Measurements from ENCODE around the gene TLK1. TPM values are rescaled to one million over a fixed set of nuclear protein-coding genes. Genes with fewer than 3 reads are reported as not detected.
"Not testable (repeated sequence)": the region's sequence is repeated elsewhere in the genome, so short reads cannot be mapped to it uniquely, and the experiment has no call there.

TLK1 gene
- total RNA-seq, 4 donors from 2014 or later = 32.2 to 64.3 (median 45.4) TPM

DNA sequence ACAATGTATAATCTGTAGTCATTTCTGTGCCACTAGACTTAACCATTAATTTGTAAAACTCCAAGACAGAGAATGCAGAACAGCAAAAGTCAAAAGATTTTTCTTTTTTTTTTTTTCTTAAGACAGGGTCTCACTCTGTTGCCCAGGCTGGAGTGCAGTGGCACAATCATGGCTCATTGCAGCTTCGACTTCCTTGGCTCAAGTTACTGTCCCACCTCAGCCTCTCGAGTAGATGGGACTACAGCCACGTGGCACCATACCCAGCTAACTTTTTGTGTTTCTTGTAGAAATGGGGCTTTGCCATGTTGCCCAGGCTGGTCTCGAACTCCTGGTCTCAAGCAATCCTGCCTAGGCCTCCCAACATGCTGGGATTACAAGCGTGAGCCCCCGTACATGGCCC, 80.1 kb downstream of the TLK1 start:
- 75% methylated on average over 3 of the region's 6 CpGs; no CpG with 5 or more reads in 1 of the 2 donors for WGBS, 2 donors (ENCODE audit: low coverage in 1 of 2)
- TF ChIP-seq POLR2A (IDR thresholded peaks at IDR 0.05) (no peak), POLR2AphosphoS5 (IDR thresholded peaks at IDR 0.05) (no peak), EP300 (IDR thresholded peaks at IDR 0.05) (no peak)
- TF ChIP-seq, protein P1, sequence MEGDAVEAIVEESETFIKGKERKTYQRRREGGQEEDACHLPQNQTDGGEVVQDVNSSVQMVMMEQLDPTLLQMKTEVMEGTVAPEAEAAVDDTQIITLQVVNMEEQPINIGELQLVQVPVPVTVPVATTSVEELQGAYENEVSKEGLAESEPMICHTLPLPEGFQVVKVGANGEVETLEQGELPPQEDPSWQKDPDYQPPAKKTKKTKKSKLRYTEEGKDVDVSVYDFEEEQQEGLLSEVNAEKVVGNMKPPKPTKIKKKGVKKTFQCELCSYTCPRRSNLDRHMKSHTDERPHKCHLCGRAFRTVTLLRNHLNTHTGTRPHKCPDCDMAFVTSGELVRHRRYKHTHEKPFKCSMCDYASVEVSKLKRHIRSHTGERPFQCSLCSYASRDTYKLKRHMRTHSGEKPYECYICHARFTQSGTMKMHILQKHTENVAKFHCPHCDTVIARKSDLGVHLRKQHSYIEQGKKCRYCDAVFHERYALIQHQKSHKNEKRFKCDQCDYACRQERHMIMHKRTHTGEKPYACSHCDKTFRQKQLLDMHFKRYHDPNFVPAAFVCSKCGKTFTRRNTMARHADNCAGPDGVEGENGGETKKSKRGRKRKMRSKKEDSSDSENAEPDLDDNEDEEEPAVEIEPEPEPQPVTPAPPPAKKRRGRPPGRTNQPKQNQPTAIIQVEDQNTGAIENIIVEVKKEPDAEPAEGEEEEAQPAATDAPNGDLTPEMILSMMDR (IDR thresholded peaks at IDR 0.05) = no peak

DNA sequence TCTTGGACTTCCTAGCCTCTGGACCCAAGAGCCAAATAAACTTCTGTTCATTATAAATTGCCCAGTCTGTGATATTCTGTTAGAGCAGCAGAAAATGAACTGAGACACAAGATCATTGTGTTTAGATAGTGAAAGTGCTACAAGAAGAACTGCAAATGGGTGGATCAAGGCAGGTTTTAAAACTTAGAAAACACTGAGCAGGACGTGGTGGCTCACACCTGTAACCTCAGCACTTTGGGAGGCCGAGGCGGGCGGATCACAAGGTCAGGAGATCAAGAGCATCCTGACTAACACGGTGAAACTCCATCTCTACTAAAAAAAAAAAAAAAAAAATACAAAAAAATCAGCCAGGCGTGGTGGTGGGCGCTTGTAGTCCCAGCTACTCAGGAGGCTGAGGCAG, 84.3 kb downstream of the TLK1 start:
- H3K9me3 ChIP-seq, ATAC-seq, H3K27me3 ChIP-seq, H3K27ac ChIP-seq, H3K4me3 ChIP-seq: not testable (repeated sequence)
- peaks cover 0 to 12% (median 0%) of the 10 kb centered on the region in 3 donors for H3K4me1 ChIP-seq
- H3K36me3 ChIP-seq = peaks cover 0 to 29% of the 10 kb centered on the region in 2 donors
- WGBS, 2 donors (ENCODE audit: low coverage in 1 of 2) = 100% methylated on average over 1 to 2 of the region's 7 CpGs

More for the DNA sequence above, 80.1 kb downstream of the TLK1 start:
- H3K4me3 ChIP-seq = no peak overlapping the region
- no peaks in the 10 kb centered on the region for H3K9me3 ChIP-seq
- ATAC-seq = no peak
- no peak overlapping the region for H3K27ac ChIP-seq
- peaks cover 0 to 36% (median 0%) of the 10 kb centered on the region in 3 donors for H3K4me1 ChIP-seq
- H3K27me3 ChIP-seq = no peaks in the 10 kb centered on the region
- peaks cover 0 to 18% of the 10 kb centered on the region in 2 donors for H3K36me3 ChIP-seq

DNA sequence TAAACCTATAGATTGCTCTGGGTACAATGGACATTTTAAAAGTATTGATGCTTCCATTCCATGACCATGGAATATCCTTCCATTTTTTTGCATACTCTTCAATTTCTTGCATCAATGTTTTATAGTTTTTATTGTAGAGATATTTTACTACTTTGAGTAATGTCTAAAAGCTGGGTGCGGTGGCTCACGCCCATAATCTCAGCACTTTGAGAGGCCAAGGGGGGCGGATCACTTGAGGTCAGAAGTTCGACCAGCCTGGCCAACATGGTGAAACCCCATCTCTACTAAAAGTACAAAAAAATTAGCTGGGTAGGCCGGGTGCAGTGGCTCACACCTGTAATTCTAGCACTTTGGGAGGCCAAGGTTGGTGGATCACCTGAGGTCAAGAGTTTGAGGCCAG, 88.5 kb downstream of the TLK1 start:
- H3K4me1 ChIP-seq = no peaks in the 10 kb centered on the region
- WGBS, 2 donors (ENCODE audit: low coverage in 1 of 2) = 95 to 100% methylated on average over 2 of the region's 5 CpGs
- H3K27me3 ChIP-seq = no peaks in the 10 kb centered on the region
- H3K36me3 ChIP-seq = peaks cover 0 to 18% of the 10 kb centered on the region in 2 donors
- TF ChIP-seq POLR2A (IDR thresholded peaks at IDR 0.05) (no peak), EP300 (IDR thresholded peaks at IDR 0.05) (no peak), POLR2AphosphoS5 (IDR thresholded peaks at IDR 0.05) (no peak)
- TF ChIP-seq, protein P1 (IDR thresholded peaks at IDR 0.05) = no peak
- H3K27ac ChIP-seq = no peak overlapping the region
- no peaks in the 10 kb centered on the region for H3K9me3 ChIP-seq
- ATAC-seq = no peak
- no peak overlapping the region for H3K4me3 ChIP-seq

DNA sequence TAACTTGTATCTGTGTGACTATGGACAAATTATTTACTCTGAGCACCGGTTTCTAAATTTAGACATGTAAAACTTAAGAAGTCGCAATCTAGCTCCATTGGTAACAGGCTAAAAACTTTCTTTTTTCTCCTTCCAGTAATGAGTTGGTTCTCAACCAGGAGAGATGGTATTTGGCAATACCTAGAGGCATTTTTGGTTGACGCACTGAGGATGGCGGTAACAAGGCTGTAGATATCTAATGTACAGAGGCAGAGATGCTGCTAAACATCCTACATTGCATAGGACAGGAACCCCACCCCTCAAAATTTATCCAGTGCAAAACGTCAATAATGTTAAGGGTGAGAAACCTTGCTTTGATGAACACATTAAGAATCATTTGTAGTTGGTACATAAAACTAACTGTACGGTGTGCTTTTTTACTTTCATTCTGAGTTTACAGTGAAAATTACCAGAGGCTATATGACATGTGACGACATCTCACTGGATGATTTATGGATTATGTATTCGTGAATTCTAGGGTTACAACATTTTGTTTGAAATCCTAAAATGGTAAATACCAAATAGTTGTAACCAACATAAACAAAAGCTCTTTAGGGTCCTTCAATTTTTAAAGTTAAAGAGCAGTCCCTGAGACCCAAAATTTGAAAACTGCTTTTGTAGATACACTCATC, 91.3 kb downstream of the TLK1 start:
- ATAC-seq = no peak
- Histone ChIP-seq H3K27me3 (no peaks in the 10 kb centered on the region), H3K4me1 (no peaks in the 10 kb centered on the region), H3K27ac (no peak overlapping the region), H3K4me3 (no peak overlapping the region), H3K36me3 (peaks cover 0 to 11% of the 10 kb centered on the region in 2 donors), H3K9me3 (no peaks in the 10 kb centered on the region)
- WGBS, 2 donors (ENCODE audit: low coverage in 1 of 2) = 61 to 76% methylated on average over 7 to 8 of the region's 8 CpGs
- TF ChIP-seq POLR2AphosphoS5 (IDR thresholded peaks at IDR 0.05) (no peak), EP300 (IDR thresholded peaks at IDR 0.05) (no peak), POLR2A (IDR thresholded peaks at IDR 0.05) (no peak)
- TF ChIP-seq, protein P1 (IDR thresholded peaks at IDR 0.05) = no peak

DNA sequence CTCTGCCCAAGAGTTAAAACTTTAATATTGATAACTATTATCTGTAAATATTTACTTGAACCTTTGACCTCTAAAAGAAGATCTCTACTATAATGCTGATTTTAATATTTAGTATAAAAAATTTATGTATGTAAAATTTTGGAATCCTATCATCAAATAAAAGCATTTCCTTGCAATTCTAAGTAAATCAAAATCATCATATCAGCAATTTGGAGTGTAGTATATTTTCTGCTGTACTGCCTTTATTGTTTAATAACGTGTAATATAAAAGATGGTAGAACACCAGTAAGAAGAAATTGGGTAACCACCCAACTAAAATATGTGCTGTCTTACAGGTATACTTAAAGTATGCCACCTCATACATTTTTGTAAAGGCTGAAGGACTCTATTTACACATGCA, 94.6 kb downstream of the TLK1 start:
- TF ChIP-seq POLR2AphosphoS5 (IDR thresholded peaks at IDR 0.05) (no peak), POLR2A (IDR thresholded peaks at IDR 0.05) (no peak), EP300 (IDR thresholded peaks at IDR 0.05) (no peak)
- TF ChIP-seq, protein P1 (IDR thresholded peaks at IDR 0.05) = no peak
- Histone ChIP-seq H3K9me3 (no peaks in the 10 kb centered on the region), H3K27ac (no peak overlapping the region), H3K27me3 (no peaks in the 10 kb centered on the region), H3K4me3 (no peak overlapping the region), H3K36me3 (no peaks in the 10 kb centered on the region), H3K4me1 (no peaks in the 10 kb centered on the region)
- ATAC-seq = no peak
- WGBS, 2 donors (ENCODE audit: low coverage in 1 of 2) = 89 to 100% methylated on average over 1 of the region's 1 CpG
